DOHH2 (cell line): ENCODE measurements around the gene CD300H.

Source experiments
- CTCF ChIP-seq: fragments of 200-600 bp; sonication (generic); IDR thresholded peaks from one replicate; pipeline ENCODE4 v1.5.1; 2014; ENCODE audit warnings: antibody characterized with exemption, mild to moderate bottlenecking, low read depth, low read length; ENCODE audit not compliant: poor library complexity, severe bottlenecking
- EZH2phosphoT487 ChIP-seq: fragments of 200-600 bp; sonication (generic); IDR thresholded peaks from 2 replicates; pipeline ENCODE4 v1.6.1; 2017; ENCODE audit warnings: borderline replicate concordance, mild to moderate bottlenecking, antibody characterized with exemption, low read length, moderate library complexity, mixed read lengths

GRCh38 chr17:74584292-74585060, 17.2 kb upstream of the CD300H start:
- no peak for TF ChIP-seq CTCF
- no peak for TF ChIP-seq EZH2phosphoT487
